Gastrocnemius medialis (tissue), 4 donors: ENCODE data around the gene CAV1.

Experiments
- CTCF ChIP-seq, 5 experiments: fragments of 450-650 bp in 3 of 5; fragments of 200-600 bp in 2 of 5; sonication (generic) in 2 of 5; IDR thresholded peaks in 4 of 5; conservative IDR thresholded peaks in 1 of 5; 1 replicate in 4 of 5; 2 replicates in 1 of 5; pipeline ENCODE4 v1.5.1; 2016 to 2019; ENCODE audit warnings: antibody characterized with exemption in 5 of 5, mild to moderate bottlenecking in 3 of 5, moderate library complexity in 3 of 5
- POLR2A ChIP-seq, 2 donors: fragments of 450-650 bp; IDR thresholded peaks; one replicate each; pipeline ENCODE4 v1.6.1; 2017; ENCODE audit warnings: antibody characterized with exemption in 2 of 2, mild to moderate bottlenecking in 2 of 2, moderate library complexity in 2 of 2

GRCh38 chr7:116579322-116579721, 54.5 kb downstream of the CAV1 start:
- no peak for TF ChIP-seq POLR2A (IDR thresholded peaks at IDR 0.05)
- no peak for TF ChIP-seq CTCF (IDR thresholded peaks at IDR 0.05 in 4 of 5, conservative IDR thresholded peaks at IDR 0.05 in 1 of 5)
